DLD1 (cell line): Measurements from ENCODE around the gene CYP21A2.
"Not testable (repeated sequence)": the region's sequence is repeated elsewhere in the genome, so short reads cannot be mapped to it uniquely, and the experiment has no call there.

ENCODE experiments used
- in situ Hi-C: cut with HindIII; loops from 2 replicates; pipeline ENCODE4 v1.10.0; 2017; ENCODE audit warnings: low sequenced_read_pairs

Gene CYP21A2

GRCh38 chr6:32037598-32038524, at the start of gene CYP21A2:
CYP21A2 (plus strand) TSS chr6:32038415; CDS start chr6:32038423, 8 bp downstream.
- in situ Hi-C loops: not testable (repeated sequence)

- in situ Hi-C loops: not testable (repeated sequence)
These were observed 48.9 kb upstream of the CYP21A2 start for GRCh38 chr6:31989363-31989762.

- in situ Hi-C loops: not testable (repeated sequence)
These were observed 43.8 kb upstream of the CYP21A2 start for GRCh38 chr6:31994421-31994820.

- in situ Hi-C loops: not testable (repeated sequence)
These were observed 41.8 kb upstream of the CYP21A2 start for GRCh38 chr6:31996385-31996784.

- in situ Hi-C loops: not testable (repeated sequence)
These were observed 35.5 kb upstream of the CYP21A2 start for GRCh38 chr6:32002546-32003268.

GRCh38 chr6:32003301-32003700, 34.9 kb upstream of the CYP21A2 start:
- in situ Hi-C loops: not testable (repeated sequence)

GRCh38 chr6:32004393-32004792, 33.8 kb upstream of the CYP21A2 start:
- in situ Hi-C loops: not testable (repeated sequence)

- in situ Hi-C loops: not testable (repeated sequence)
These were observed 33.2 kb upstream of the CYP21A2 start for GRCh38 chr6:32004864-32005537.

GRCh38 chr6:32005538-32005880, 32.7 kb upstream of the CYP21A2 start:
- in situ Hi-C loops: not testable (repeated sequence)

- in situ Hi-C loops: not testable (repeated sequence)
These were observed 32.2 kb upstream of the CYP21A2 start for GRCh38 chr6:32005991-32006529.

- in situ Hi-C loops: not testable (repeated sequence)
These were observed 31.1 kb upstream of the CYP21A2 start for GRCh38 chr6:32007086-32007485.

- in situ Hi-C loops: not testable (repeated sequence)
These were observed 30.2 kb upstream of the CYP21A2 start for GRCh38 chr6:32008037-32008436.

GRCh38 chr6:32008616-32009015, 29.6 kb upstream of the CYP21A2 start:
- in situ Hi-C loops: not testable (repeated sequence)

- in situ Hi-C loops: not testable (repeated sequence)
These were observed 28.7 kb upstream of the CYP21A2 start for GRCh38 chr6:32009537-32009936.

- in situ Hi-C loops: not testable (repeated sequence)
These were observed 27.2 kb upstream of the CYP21A2 start for GRCh38 chr6:32010856-32011530.

- in situ Hi-C loops: not testable (repeated sequence)
These were observed 25.1 kb upstream of the CYP21A2 start for GRCh38 chr6:32012941-32013617.

- in situ Hi-C loops: not testable (repeated sequence)
These were observed 24.5 kb upstream of the CYP21A2 start for GRCh38 chr6:32013738-32014137.

- in situ Hi-C loops: not testable (repeated sequence)
These were observed 23.7 kb upstream of the CYP21A2 start, which contains the start of gene C4B for GRCh38 chr6:32014547-32014946. C4B (plus strand) TSS chr6:32014795; CDS start chr6:32014846, 51 bp downstream.

- in situ Hi-C loops: not testable (repeated sequence)
These were observed 16.1 kb upstream of the CYP21A2 start for GRCh38 chr6:32022100-32022499.

- in situ Hi-C loops: not testable (repeated sequence)
These were observed 9.6 kb upstream of the CYP21A2 start for GRCh38 chr6:32028631-32029030.
